ENCODE results near the gene SMIM12.
A peak's percentile ranks its signal among the peaks of the same experiment; 100 is the strongest.

Gene SMIM12

GRCh38 chr1:34864759-34865158 is 5.2 kb upstream of the SMIM12 start:
- Histone ChIP-seq H3K36me3 (no peaks in the 10 kb centered on the region), H3K9me3 (no peaks in the 10 kb centered on the region), H3K4me1 (ENCODE audit: control insufficient read depth in 1 of 2, insufficient read depth in 1 of 2, low read depth in 1 of 2, low read length in 1 of 2) (peaks cover 21 to 23% of the 10 kb centered on the region in 2 experiments), H3K27ac (no peak overlapping the region), H3K4me3 (ENCODE audit: low read depth in 1 of 2, low read length in 1 of 2) (no peak overlapping the region), H3K27me3 (peaks cover 28% of the 10 kb centered on the region)
- TF ChIP-seq, protein P1, sequence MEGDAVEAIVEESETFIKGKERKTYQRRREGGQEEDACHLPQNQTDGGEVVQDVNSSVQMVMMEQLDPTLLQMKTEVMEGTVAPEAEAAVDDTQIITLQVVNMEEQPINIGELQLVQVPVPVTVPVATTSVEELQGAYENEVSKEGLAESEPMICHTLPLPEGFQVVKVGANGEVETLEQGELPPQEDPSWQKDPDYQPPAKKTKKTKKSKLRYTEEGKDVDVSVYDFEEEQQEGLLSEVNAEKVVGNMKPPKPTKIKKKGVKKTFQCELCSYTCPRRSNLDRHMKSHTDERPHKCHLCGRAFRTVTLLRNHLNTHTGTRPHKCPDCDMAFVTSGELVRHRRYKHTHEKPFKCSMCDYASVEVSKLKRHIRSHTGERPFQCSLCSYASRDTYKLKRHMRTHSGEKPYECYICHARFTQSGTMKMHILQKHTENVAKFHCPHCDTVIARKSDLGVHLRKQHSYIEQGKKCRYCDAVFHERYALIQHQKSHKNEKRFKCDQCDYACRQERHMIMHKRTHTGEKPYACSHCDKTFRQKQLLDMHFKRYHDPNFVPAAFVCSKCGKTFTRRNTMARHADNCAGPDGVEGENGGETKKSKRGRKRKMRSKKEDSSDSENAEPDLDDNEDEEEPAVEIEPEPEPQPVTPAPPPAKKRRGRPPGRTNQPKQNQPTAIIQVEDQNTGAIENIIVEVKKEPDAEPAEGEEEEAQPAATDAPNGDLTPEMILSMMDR (IDR thresholded peaks at IDR 0.05), result no peak

GRCh38 chr1:34863501-34863900 is 4.0 kb upstream of the SMIM12 start:
- Histone ChIP-seq H3K4me3 (ENCODE audit: low read depth in 1 of 2, low read length in 1 of 2) (no peak overlapping the region), H3K9me3 (no peaks in the 10 kb centered on the region), H3K4me1 (ENCODE audit: control insufficient read depth in 1 of 2, insufficient read depth in 1 of 2, low read depth in 1 of 2, low read length in 1 of 2) (peaks cover 29 to 33% of the 10 kb centered on the region in 2 experiments), H3K36me3 (no peaks in the 10 kb centered on the region), H3K27ac (no peak overlapping the region), H3K27me3 (peaks cover 28% of the 10 kb centered on the region)
- TF ChIP-seq, protein P1 (IDR thresholded peaks at IDR 0.05), result no peak

- Histone ChIP-seq H3K36me3 (peaks cover 26% of the 10 kb centered on the region), H3K9me3 (no peaks in the 10 kb centered on the region), H3K4me1 (ENCODE audit: control insufficient read depth in 1 of 2, insufficient read depth in 1 of 2, low read depth in 1 of 2, low read length in 1 of 2) (peaks cover 26 to 27% of the 10 kb centered on the region in 2 experiments), H3K4me3 (ENCODE audit: low read depth in 1 of 2, low read length in 1 of 2) (peak overlapping the region; percentile 72 to 90), H3K27me3 (peaks cover 17% of the 10 kb centered on the region), H3K27ac (peak overlapping the region; percentile 86)
- TF ChIP-seq, protein P1 (IDR thresholded peaks at IDR 0.05), result no peak
Observed at GRCh38 chr1:34858901-34859445, 576 bp downstream of the SMIM12 start.

DNA sequence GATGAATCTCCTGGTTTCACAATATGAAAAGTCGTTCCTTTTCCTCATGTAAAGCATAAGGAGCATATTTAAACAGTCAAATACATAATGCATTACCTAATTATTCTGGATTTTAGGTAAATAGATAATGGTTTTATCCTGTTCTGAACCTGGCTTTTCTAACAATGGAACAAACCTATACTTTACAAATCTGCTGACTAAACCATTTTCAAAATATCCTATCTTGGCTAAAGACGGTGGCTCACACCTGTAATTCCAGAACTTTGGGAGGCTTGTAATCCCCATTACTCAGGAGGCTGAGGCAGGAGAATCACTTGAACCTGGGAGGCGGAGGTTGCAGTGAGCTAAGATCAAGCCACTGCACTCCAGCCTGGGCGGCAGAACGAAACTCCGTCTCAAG is 2.9 kb downstream of the SMIM12 start:
- Histone ChIP-seq H3K4me1 (ENCODE audit: control insufficient read depth in 1 of 2, insufficient read depth in 1 of 2, low read depth in 1 of 2, low read length in 1 of 2) (peaks cover 26 to 27% of the 10 kb centered on the region in 2 experiments), H3K27me3 (peaks cover 1% of the 10 kb centered on the region), H3K27ac (no peak overlapping the region), H3K4me3 (ENCODE audit: low read depth in 1 of 2, low read length in 1 of 2) (no peak overlapping the region), H3K36me3 (peaks cover 39% of the 10 kb centered on the region), H3K9me3 (no peaks in the 10 kb centered on the region)
- TF ChIP-seq, protein P1 (IDR thresholded peaks at IDR 0.05), result no peak

DNA sequence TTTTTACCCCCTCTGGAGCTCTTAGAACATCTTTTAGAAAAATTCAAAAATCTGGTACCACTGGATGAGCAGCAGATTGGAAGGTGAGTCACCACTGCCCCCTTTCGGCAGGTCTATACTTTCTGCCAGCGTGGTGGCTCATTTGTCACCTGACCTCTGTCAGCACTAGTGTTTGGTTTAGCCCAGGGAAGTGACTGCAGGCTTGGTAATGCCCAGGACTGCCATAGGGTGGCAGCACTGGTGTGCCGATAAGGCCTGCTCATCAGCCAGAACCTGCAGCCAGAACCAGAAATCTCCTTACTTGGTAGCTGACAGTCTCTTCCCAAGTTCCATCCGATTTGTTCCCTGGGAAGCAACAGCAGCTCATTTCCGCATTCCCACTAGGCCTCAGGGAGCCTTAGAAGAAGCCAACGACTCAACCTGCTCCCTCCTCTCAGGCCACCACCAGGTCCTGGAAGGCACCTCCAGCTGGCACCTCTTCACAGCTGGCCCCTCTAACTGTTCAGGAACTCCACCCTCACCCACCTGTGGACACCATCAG is 6.8 kb downstream of the SMIM12 start:
- H3K27ac ChIP-seq, result peak overlapping the region; percentile 35
- no peak overlapping the region for H3K4me3 ChIP-seq (ENCODE audit: low read depth in 1 of 2, low read length in 1 of 2)
- H3K27me3 ChIP-seq, result no peaks in the 10 kb centered on the region
- H3K4me1 ChIP-seq (ENCODE audit: control insufficient read depth in 1 of 2, insufficient read depth in 1 of 2, low read depth in 1 of 2, low read length in 1 of 2), result peaks cover 6 to 17% of the 10 kb centered on the region in 2 experiments
- peaks cover 47% of the 10 kb centered on the region for H3K36me3 ChIP-seq
- TF ChIP-seq, protein P1 (IDR thresholded peaks at IDR 0.05), result peak; percentile 95
- no peaks in the 10 kb centered on the region for H3K9me3 ChIP-seq

All from neutrophil (primary cell).